Endothelial cell (in vitro differentiated cells): ENCODE data around the gene DPM3. TPM values are rescaled to one million over a fixed set of nuclear protein-coding genes. Genes with fewer than 3 reads are reported as not detected.

ENCODE experiments used
- DNase-seq: peaks from one replicate; pipeline ENCODE4 v3.0.0; 2021; ENCODE audit warnings: low spot score
- H3K27ac Mint-ChIP-seq: one replicate; pipeline ENCODE4 v1.8.0; 2021; ENCODE audit warnings: mixed read lengths, inconsistent platforms; ENCODE audit not compliant: unreplicated experiment
- H3K27me3 Mint-ChIP-seq: one replicate; pipeline ENCODE4 v1.8.0; 2021; ENCODE audit warnings: mild to moderate bottlenecking, moderate library complexity, mixed read lengths, inconsistent platforms; ENCODE audit not compliant: unreplicated experiment
- H3K36me3 Mint-ChIP-seq: one replicate; pipeline ENCODE4 v1.8.0; 2021; ENCODE audit warnings: mild to moderate bottlenecking, low read depth, mixed read lengths, inconsistent platforms; ENCODE audit not compliant: unreplicated experiment
- H3K4me1 Mint-ChIP-seq: one replicate; pipeline ENCODE4 v1.8.0; 2021; ENCODE audit warnings: mild to moderate bottlenecking, mixed read lengths, inconsistent platforms; ENCODE audit not compliant: unreplicated experiment
- H3K4me3 Mint-ChIP-seq: one replicate; pipeline ENCODE4 v1.8.0; 2021; ENCODE audit warnings: mild to moderate bottlenecking, mixed read lengths, inconsistent platforms; ENCODE audit not compliant: unreplicated experiment
- H3K9me3 Mint-ChIP-seq: one replicate; pipeline ENCODE4 v1.8.0; 2021; ENCODE audit warnings: mixed read lengths, inconsistent platforms; ENCODE audit not compliant: unreplicated experiment
- total RNA-seq: library from RNA; stranded (reverse); fragmentation: NEBNext Ultra II Directional; extraction: Animal tissue kit (Norgen Biotek cat#: 25700); gene quantifications from one replicate; pipeline ENCODE4 v1.2.1, GENCODE V29; 2021; ENCODE audit not compliant: unreplicated experiment
- TF ChIP-seq, protein P1 (sequence below): fragments of 200-600 bp; sonication (generic); IDR thresholded peaks from one replicate; pipeline ENCODE4 v1.5.0; 2021; ENCODE audit warnings: antibody characterized with exemption; ENCODE audit not compliant: unreplicated experiment

Gene DPM3
- total RNA-seq, 1 donor from 2014 or later, result 39.2 TPM

GRCh38 chr1:155134322-155134721 lies 6.0 kb downstream of the DPM3 start:
- Mint-ChIP-seq H3K9me3 (no peaks in the 10 kb centered on the region), H3K27ac (peak overlapping the region; percentile 92), H3K36me3 (peaks cover 64% of the 10 kb centered on the region), H3K27me3 (peaks cover 17% of the 10 kb centered on the region), H3K4me3 (peak overlapping the region; percentile 88), H3K4me1 (peaks cover 62% of the 10 kb centered on the region)
- no peak for DNase-seq
- TF ChIP-seq, protein P1, sequence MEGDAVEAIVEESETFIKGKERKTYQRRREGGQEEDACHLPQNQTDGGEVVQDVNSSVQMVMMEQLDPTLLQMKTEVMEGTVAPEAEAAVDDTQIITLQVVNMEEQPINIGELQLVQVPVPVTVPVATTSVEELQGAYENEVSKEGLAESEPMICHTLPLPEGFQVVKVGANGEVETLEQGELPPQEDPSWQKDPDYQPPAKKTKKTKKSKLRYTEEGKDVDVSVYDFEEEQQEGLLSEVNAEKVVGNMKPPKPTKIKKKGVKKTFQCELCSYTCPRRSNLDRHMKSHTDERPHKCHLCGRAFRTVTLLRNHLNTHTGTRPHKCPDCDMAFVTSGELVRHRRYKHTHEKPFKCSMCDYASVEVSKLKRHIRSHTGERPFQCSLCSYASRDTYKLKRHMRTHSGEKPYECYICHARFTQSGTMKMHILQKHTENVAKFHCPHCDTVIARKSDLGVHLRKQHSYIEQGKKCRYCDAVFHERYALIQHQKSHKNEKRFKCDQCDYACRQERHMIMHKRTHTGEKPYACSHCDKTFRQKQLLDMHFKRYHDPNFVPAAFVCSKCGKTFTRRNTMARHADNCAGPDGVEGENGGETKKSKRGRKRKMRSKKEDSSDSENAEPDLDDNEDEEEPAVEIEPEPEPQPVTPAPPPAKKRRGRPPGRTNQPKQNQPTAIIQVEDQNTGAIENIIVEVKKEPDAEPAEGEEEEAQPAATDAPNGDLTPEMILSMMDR, result no peak

DNA sequence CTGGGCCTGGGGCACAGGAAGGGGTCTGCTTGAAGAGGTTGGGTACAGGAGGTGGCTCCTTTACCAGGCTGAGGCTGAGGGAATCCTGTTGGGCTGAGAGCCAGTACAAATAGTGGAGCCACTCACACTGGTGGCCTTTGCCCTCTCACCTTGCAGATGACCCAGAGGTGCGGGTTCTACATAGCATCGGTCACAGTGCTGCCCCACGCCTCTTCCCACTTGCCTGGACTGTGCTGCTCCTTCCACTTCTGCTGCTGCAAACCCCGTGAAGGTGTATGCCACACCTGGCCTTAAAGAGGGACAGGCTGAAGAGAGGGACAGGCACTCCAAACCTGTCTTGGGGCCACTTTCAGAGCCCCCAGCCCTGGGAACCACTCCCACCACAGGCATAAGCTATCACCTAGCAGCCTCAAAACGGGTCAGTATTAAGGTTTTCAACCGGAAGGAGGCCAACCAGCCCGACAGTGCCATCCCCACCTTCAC lies 6.5 kb downstream of the DPM3 start:
- no peak for DNase-seq
- Mint-ChIP-seq H3K27me3 (peaks cover 16% of the 10 kb centered on the region), H3K9me3 (no peaks in the 10 kb centered on the region), H3K4me3 (peak overlapping the region; percentile 91), H3K36me3 (peaks cover 66% of the 10 kb centered on the region), H3K4me1 (peaks cover 60% of the 10 kb centered on the region), H3K27ac (peak overlapping the region; percentile 24)
- TF ChIP-seq, protein P1, result no peak

DNA sequence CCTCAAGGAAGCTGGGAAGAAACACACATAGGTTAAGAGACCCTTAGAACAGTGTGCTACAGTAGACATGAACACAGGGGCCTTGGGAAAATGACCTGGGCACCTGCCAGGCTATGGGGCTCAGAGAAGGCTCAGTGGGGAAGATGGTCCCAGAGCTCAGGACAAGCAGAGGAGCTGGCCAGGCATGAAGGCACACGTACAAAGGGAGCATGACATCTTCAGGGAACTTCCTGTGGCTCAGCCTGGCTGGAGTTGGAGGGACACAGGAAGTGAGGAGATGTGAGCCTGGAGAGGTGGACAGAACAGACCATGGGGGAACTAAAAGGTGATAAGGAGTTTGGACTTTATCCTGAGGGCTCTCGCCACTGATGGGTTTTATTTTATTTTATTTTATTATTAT lies 8.5 kb downstream of the DPM3 start:
- no peak for DNase-seq
- Mint-ChIP-seq H3K27ac (peak overlapping the region; percentile 88), H3K36me3 (peaks cover 57% of the 10 kb centered on the region), H3K9me3 (no peaks in the 10 kb centered on the region), H3K4me3 (peak overlapping the region; percentile 100), H3K4me1 (peaks cover 50% of the 10 kb centered on the region), H3K27me3 (peaks cover 20% of the 10 kb centered on the region)
- TF ChIP-seq, protein P1, result no peak

GRCh38 chr1:155131285-155131684 lies 9.0 kb downstream of the DPM3 start:
- peak overlapping the region; percentile 79 for H3K27ac Mint-ChIP-seq
- peaks cover 57% of the 10 kb centered on the region for H3K36me3 Mint-ChIP-seq
- peaks cover 22% of the 10 kb centered on the region for H3K27me3 Mint-ChIP-seq
- peaks cover 49% of the 10 kb centered on the region for H3K4me1 Mint-ChIP-seq
- peak overlapping the region; percentile 100 for H3K4me3 Mint-ChIP-seq
- DNase-seq, result no peak
- no peaks in the 10 kb centered on the region for H3K9me3 Mint-ChIP-seq
- TF ChIP-seq, protein P1, result no peak

GRCh38 chr1:155130272-155131006 lies 9.9 kb downstream of the DPM3 start:
- H3K36me3 Mint-ChIP-seq, result peaks cover 56% of the 10 kb centered on the region
- H3K27ac Mint-ChIP-seq, result peak overlapping the region; percentile 79
- peaks cover 52% of the 10 kb centered on the region for H3K4me1 Mint-ChIP-seq
- TF ChIP-seq, protein P1, result no peak
- H3K27me3 Mint-ChIP-seq, result peaks cover 23% of the 10 kb centered on the region
- no peak for DNase-seq
- H3K4me3 Mint-ChIP-seq, result peak overlapping the region; percentile 100
- no peaks in the 10 kb centered on the region for H3K9me3 Mint-ChIP-seq
